LNCaP clone FGC (cell line): ENCODE data around the gene CDC42BPA.

Source experiments
- DNase-seq: peaks from one replicate; pipeline ENCODE4 v3.0.0-alpha.2; 2011; ENCODE audit warnings: low read depth
- H3K4me3 ChIP-seq: 2 replicates; pipeline ENCODE4 v1.5.1; 2011; ENCODE audit warnings: mild to moderate bottlenecking, low read depth, low read length, control low read depth
- TF ChIP-seq, protein P1 (sequence below): IDR thresholded peaks from 2 replicates; pipeline ENCODE4 v1.5.1; 2012; ENCODE audit warnings: mild to moderate bottlenecking; ENCODE audit not compliant: control insufficient read depth, insufficient read depth; ENCODE audit errors: extremely low read depth

Gene CDC42BPA

GRCh38 chr1:227315629-227316346 is 2.5 kb downstream of the CDC42BPA start:
- H3K4me3 ChIP-seq, result peak overlapping the region; percentile 61
- TF ChIP-seq, protein P1, sequence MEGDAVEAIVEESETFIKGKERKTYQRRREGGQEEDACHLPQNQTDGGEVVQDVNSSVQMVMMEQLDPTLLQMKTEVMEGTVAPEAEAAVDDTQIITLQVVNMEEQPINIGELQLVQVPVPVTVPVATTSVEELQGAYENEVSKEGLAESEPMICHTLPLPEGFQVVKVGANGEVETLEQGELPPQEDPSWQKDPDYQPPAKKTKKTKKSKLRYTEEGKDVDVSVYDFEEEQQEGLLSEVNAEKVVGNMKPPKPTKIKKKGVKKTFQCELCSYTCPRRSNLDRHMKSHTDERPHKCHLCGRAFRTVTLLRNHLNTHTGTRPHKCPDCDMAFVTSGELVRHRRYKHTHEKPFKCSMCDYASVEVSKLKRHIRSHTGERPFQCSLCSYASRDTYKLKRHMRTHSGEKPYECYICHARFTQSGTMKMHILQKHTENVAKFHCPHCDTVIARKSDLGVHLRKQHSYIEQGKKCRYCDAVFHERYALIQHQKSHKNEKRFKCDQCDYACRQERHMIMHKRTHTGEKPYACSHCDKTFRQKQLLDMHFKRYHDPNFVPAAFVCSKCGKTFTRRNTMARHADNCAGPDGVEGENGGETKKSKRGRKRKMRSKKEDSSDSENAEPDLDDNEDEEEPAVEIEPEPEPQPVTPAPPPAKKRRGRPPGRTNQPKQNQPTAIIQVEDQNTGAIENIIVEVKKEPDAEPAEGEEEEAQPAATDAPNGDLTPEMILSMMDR, result no peak
- DNase-seq, result no peak

DNA sequence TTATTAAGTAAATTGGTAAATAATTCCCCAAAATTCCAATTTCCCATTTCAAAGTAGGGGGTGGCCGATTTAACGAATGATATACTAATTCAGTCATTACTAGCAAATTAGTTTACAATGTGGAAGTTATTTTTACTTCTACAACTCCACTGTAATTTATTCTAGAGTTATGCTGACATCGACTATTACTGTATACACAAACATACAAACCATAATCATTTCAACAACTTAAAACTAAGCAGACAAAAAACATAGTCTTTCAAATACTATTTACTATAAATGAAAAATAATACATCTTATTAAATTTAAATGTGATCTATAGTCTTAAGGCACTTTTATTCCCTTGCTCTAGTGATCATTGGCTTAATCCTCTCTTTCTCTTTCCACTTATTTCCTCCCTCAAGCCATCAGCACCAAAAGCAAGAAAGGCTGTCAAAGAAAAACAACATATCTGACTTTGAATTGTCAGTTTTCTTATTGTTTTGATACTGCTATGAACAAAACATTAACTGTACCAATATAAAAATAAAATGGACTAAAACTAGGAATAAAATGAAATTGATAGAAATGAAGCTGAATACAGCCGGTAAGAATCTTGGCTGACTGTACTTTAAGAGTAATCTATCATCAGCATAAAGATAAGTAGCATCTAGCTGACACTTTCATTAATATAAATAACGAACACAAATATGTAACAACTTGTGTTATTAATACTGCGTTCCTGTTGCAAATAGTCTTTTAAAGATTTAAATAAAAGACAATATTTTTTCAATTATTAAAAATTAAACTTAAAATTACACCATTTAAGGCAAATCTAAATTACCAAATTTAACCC is 4.1 kb downstream of the CDC42BPA start:
- DNase-seq, result no peak
- H3K4me3 ChIP-seq, result peak overlapping the region; percentile 61; the same call in 1 of the 2 replicates
- TF ChIP-seq, protein P1, result no peak

- no peak for DNase-seq
- H3K4me3 ChIP-seq, result no peak overlapping the region
- TF ChIP-seq, protein P1, result no peak
Observed at GRCh38 chr1:227312361-227313025, 5.8 kb downstream of the CDC42BPA start.

GRCh38 chr1:227311389-227312001 is 6.8 kb downstream of the CDC42BPA start:
- no peak for DNase-seq
- TF ChIP-seq, protein P1, result no peak

DNA sequence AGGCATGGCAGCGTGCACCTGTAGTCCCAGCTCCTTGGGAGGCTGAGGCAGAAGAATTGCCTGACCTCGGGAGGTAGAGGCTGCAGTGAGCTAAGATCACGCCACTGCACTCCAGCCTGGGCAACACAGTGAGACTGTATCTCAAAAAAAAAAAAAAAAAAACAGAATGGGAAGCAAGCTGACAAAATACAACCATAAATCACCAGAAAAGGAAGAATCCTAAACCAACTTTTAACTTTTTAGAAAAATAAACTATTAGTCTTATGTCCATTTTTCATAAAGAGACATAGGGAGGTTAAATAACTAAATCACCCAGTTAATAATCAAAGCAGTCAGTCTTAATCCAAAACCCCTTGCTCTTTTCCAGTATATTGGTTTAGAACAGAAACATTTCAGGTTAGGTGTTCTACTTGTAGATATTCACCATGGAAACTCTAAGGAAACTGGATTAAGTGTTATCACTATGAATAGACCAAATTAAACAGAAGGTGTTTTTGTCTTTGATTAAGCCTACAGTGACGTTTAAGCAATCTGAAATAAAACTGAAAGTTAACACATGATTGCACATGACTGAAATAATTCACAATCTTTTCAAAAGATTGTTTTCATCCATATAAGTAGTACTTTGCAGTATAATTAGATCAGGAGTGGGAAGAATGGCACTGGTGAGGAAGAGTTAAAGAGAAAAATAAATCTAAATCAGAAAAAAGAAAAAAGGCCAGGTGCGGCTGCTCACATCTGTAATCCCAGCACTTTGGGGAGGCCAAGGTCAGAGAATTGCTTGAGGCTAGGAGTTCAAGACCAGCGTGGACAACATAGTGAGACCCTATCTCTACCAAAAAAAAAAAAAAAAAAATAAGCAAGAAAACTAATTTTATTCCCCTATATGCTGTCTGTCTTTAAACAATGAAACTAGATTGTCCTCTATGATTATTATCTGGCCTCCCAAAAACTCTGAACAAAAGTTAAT is 9.6 kb downstream of the CDC42BPA start:
- H3K4me3 ChIP-seq, result no peak overlapping the region
- no peak for DNase-seq
- TF ChIP-seq, protein P1, result no peak

More at GRCh38 chr1:227311389-227312001, 6.8 kb downstream of the CDC42BPA start:
- H3K4me3 ChIP-seq, result no peak overlapping the region

DNA sequence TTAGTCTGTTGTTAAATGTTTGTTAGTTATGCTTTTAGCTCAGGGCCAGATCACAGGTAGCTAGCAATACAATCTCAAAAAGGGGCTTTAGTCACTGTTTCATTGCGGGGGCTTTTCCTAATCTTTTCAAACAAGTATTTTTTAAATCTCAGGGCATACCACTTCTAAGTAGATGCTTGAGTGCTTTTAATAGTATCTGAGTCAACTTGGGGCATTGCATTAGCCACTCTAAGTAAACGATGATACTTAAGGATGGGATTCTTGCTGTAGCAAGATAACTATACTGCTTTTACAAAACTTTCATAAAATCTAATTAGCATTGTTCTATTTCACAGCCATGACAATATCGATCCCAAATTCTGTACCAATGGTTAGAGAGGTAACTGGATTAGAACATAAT is 11.6 kb downstream of the CDC42BPA start:
- TF ChIP-seq, protein P1, result no peak
- no peak for DNase-seq
- H3K4me3 ChIP-seq, result no peak overlapping the region
